Gastroesophageal sphincter (tissue), 3 donors: ENCODE results near the gene EPM2AIP1.

ENCODE experiments used
- POLR2AphosphoS5 ChIP-seq: sonication (generic); formaldehyde crosslinking; IDR thresholded peaks from one replicate; pipeline ENCODE4 v1.6.1; 2017; ENCODE audit warnings: antibody characterized with exemption
- TF ChIP-seq, protein P1 (sequence below), 4 experiments: fragments of 200-600 bp in 2 of 4; fragments of 450-650 bp in 2 of 4; sonication (generic) in 1 of 4; IDR thresholded peaks; one replicate each; pipeline ENCODE4 v1.5.1; 2017 to 2019; ENCODE audit warnings: antibody characterized with exemption in 4 of 4, mild to moderate bottlenecking in 2 of 4, moderate library complexity in 2 of 4

DNA sequence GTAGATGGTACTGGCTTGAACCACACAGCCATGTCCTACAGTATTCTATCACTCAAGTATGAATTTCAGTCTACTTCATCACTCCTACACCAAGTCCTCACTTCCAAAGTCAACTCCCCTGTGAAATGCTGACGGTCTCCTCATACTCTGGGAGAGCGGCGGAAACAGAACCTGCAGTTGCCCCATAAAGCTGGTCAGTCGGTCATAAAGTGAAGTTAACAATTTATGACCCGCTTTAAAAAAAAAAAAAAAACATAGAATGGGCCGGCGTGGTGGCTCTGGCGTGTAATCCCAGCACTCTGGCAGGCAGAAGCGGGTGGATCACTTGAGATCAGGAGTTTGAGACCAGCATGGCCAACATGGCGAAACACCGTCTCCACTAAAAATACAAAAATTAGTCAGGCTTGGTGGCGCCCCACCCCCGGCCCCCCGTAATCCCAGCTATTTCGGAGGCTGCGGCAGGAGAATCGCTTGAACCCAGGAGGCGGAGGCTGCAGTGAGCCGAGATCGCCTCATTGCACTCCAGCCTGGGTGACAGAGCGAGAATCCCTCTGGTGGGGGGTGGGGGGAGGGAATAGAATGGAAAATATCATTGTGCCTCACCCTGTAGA lies 50.2 kb downstream of the EPM2AIP1 start:
- TF ChIP-seq POLR2AphosphoS5, result no peak
- TF ChIP-seq, protein P1, sequence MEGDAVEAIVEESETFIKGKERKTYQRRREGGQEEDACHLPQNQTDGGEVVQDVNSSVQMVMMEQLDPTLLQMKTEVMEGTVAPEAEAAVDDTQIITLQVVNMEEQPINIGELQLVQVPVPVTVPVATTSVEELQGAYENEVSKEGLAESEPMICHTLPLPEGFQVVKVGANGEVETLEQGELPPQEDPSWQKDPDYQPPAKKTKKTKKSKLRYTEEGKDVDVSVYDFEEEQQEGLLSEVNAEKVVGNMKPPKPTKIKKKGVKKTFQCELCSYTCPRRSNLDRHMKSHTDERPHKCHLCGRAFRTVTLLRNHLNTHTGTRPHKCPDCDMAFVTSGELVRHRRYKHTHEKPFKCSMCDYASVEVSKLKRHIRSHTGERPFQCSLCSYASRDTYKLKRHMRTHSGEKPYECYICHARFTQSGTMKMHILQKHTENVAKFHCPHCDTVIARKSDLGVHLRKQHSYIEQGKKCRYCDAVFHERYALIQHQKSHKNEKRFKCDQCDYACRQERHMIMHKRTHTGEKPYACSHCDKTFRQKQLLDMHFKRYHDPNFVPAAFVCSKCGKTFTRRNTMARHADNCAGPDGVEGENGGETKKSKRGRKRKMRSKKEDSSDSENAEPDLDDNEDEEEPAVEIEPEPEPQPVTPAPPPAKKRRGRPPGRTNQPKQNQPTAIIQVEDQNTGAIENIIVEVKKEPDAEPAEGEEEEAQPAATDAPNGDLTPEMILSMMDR (IDR thresholded peaks at IDR 0.05), result no peak
